HG02798 (cell line): ENCODE data around the gene AVPR2.

Source experiments
- ATAC-seq: cut with Tn5 transposase; IDR thresholded peaks from one replicate; pipeline ENCODE4 v1.9.1; 2021; ENCODE audit warnings: mild to moderate bottlenecking; ENCODE audit not compliant: unreplicated experiment, poor library complexity

The AVPR2 gene

GRCh38 chrX:153870791-153871360 is 33.6 kb upstream of the AVPR2 start:
- ATAC-seq, result no peak

- no peak for ATAC-seq
Measured at GRCh38 chrX:153871451-153871850, 33.0 kb upstream of the AVPR2 start.

DNA sequence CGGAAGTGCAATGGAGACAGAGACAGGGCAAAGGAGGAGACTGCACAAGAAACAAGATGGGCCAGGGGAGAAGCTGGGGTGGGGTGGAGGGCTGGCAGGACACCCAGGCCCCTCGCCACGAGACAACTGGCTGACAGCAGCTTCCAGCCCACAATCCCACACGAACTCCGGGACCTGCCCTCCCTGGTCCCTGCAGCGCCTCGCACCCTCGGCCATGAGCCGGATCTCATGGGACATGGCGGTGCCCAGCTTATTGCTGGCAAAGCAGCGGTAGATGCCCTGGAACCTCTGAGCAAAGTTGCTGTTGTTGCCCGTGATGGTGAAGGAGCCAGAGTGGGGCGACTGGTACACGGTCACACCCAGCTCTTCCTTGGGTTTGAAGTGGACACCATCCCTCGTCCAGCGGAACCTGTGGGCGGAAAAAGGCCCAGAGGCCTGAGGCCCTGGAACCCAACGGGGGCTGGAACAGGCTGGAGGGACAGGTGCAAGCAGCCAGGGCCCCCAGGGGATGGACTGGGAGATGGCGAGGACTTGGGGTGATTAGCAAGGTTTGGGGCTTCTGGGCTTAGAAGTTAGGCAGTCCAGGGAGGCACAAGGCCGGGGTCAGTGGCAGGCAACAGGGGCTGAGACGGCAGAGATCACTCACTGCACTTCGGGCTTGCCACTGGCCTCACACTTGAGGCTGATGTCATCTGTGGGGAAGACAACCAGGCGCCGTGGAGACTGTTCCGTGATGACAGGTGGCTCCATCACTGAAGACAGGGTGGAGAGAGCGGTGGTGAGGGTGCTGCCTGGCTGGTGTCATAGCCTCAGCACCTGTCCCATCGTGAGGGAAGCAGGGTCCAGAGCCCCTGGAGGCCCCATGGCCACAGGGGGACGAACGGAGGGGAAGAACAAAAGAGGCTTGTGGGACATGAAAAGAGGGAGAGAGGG is 32.3 kb upstream of the AVPR2 start:
- ATAC-seq, result no peak

DNA sequence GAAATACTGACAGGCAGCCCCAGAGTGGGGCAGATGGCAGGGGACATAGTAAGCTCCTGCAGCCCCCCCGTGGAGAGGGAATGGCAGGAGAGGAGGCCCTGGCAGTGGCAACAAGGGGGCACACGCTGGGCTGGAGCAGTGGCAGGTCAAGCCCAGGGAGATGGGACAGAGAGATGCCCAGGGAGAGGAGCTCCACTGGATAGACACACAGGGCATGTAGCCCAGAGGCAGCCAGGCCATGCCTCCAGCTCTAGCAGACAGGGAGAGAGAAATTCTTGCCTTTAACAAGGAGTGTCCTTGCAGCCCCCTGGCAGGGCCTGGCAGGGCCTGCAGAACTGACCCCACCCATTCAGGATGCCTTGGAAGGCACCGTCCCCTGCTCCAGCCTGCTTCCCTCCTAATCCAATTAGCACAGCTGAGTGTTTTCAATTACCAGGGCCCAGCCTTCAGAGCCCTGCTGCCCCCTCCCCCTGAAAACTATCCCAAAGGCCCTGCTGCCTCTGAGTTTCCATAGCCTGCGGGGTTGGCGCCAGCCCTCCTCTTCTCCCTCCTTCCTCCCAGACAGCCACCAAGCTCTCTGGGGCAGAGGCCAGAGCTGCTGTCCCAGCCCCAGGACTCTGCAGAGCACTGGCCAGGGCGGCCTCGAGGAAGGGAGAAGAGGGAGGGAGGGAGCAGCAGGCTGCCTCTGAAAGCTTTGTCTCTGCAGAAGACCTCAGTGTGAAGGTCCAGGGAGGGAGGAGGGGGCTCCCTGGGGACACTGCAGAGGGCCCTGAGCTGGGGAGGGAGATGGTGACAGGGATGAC is 31.0 kb upstream of the AVPR2 start:
- ATAC-seq, result no peak

DNA sequence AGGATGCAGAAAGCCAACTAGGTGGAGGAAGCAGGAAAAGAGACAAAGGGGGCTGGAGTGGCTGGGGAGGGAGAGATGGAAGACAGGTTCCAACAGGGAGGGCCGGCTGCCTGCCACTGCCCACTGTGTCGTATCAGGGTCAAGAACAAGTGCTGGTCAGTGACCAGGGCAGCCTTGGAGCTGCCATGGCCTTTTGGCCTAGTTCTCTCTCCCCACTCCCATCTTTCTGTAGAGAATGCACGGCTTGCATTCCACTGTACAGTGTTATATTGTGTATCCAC is 30.4 kb upstream of the AVPR2 start:
- ATAC-seq, result no peak

DNA sequence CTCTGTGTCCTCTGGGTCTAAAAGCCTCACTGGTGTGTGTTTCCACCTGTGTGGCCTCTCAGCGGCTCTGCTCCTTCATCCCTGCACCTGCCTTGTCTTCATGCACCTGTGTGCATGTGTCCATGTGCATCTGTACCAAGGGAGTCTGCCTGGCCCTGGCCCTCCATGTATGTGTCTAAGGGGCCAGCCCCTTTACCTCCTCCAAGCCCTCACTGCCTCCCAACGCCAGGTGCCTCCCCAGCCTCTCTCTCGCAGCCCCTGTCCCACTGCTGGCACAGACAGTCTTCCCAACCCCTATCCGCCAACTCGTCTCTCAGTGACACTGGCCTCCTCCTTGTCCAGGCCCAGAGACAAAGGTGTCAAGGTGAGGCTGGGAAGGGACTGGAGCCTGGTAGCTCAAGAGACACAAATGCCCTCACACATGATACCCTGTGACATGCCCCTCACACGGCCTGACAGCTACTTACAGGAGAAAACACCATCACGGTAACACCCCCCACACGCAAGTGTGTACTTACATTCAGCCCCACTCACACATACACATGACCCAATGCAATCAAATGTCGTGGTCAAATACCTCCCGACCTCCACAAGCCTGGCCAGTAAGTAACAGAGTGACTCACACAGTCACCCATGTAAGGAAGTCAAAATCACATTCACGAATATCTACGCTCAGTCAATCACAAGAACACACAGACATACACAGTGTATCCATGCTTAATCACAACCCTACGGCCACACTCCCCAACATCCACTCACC is 29.9 kb upstream of the AVPR2 start:
- no peak for ATAC-seq

- ATAC-seq, result no peak
Measured at GRCh38 chrX:153875391-153876111, 28.9 kb upstream of the AVPR2 start.

DNA sequence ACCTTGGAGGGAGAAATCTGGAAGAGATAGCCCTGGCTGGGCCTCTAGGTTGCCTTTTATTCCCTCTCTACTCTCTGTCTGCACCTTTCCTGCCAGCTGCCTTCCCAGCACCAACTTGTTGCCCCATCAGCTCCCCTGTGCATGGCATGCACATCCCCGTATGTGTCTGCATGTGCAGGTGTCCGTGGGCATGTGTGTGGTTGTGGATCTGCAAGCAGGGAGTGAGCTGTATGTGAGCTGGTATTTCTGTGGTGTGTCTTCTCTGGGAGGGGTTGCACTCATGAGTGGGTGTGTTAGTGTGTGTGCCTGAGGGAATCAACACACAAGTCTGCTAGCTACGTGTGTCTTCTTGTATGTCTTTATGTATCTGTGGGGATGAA is 28.4 kb upstream of the AVPR2 start:
- no peak for ATAC-seq

- no peak for ATAC-seq
Measured at GRCh38 chrX:153877571-153878261, 26.8 kb upstream of the AVPR2 start.

DNA sequence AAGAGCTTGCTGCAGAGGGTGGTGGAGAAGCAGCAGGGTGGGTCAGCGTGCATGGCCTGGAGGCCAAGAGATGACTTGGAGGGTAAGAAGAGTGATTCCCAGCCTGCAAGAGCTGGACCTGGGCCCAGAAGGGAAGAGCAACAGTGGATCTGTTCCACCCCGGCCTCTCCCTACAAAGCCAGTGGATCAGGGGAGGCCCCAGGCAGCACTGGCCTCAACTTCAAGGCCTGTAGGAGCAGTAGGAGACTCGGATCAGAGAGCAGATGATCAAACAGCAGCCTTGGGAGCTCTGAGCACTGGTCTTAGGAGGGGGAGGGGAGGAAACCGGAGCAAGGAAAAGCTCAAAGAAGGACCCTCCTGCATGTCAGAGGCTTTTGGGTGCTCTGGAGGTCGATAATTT is 26.1 kb upstream of the AVPR2 start:
- no peak for ATAC-seq

DNA sequence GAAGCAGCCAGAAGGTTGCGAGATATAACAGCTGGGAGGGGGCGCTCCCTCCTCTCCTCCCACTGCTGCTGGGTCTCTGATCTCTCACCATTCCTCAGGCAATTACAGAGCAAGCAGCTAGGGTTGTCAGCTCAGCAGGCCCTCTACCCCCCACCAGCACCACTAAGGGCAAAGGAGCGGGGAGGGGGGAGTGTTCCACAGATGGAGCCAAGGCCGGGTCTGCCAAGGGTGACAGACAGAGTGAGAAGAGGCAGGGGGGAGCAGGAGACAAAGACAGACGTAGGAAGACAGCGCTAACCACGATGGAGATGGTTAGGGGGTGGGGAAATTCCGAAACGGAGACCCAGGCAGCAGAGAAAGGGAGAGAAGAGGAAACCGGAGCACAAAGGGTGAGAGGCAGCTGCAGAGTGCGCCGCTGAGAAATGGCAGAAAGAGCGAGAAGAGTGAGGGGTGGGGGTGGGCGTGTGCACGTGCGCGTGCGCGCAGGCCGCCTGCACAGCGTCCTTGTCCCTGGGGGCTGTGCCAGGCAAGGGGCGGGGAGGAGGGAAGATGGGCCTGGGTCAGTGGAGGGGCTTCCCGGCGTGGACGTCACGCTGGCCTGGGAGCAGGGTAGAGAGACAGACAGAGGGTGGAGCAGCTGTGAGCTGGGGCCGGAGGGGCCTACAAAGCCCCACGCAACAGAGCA is 25.4 kb upstream of the AVPR2 start:
- no peak for ATAC-seq

DNA sequence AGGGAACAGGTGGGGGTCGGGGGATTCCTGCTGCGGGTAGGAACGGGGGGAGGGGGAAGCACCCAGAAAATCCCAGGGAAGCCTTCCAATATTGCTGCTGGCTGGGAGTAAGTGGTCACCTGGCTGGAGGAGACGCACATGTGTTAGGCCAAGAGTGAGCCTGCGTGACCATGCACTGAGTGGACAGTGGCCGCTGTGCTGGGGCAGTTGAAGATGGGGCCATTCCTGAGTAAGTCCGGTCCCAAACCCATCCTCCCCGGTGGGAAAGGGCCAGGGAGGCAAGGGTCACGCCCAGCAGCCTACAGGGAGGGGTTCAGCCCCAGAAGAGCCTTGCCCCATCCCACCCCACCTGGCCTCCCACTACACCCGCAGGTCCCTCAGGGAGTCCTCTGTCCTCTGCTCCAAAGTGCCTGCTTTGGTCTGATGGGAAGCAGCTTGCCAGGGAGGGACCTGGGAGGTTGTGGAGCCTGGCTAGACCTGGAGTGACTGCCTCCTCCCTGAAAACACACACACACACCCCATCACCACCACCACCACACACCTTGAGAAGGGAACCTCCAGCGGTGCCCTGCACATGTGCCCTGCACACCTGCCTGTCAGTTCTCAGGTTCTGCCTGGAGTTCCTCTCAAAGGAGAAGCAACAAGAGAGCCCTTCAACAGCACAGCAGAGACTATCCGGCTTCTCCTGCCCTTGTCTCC is 24.6 kb upstream of the AVPR2 start:
- ATAC-seq, result no peak

GRCh38 chrX:153880440-153880815 is 24.0 kb upstream of the AVPR2 start:
- ATAC-seq, result no peak

DNA sequence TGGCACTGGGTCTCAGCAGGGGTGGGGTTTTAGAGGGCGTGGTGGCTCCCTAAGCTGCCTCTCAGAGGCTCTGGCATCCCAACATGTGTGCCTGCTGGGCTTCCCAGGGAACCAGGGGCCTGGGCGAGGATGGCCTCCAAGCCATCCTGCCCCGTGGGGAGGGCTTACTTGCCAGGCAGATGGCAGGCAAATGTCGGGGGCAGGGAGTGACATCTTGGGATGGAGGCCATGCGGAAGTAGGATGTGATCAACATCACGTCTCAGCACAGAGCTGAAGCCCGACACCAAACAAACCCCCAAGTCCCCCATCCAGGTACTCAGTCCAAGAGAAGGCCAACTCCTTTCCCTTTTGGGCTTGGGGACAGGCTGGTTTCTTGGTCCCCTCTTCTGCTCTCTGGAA is 23.2 kb upstream of the AVPR2 start:
- no peak for ATAC-seq

DNA sequence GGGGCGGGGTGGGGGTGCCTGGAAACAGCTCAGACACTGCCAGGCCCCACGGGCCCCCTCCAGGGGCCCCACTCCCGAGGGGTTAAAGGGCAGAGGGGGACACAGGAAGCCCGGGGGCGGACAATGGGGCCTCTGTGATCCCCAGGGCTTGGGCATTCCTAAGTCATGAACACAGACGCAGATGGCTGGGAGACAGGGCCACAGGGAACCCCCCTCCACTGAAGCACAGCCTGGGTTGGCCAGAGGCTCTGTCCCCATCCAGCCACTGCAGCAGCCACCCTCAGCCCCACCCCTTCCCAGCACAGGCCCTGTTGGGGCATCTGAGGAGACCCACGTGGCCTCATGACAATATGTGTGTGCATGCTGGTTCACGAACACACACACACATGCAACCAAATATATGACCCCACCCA is 22.4 kb upstream of the AVPR2 start:
- ATAC-seq, result no peak

DNA sequence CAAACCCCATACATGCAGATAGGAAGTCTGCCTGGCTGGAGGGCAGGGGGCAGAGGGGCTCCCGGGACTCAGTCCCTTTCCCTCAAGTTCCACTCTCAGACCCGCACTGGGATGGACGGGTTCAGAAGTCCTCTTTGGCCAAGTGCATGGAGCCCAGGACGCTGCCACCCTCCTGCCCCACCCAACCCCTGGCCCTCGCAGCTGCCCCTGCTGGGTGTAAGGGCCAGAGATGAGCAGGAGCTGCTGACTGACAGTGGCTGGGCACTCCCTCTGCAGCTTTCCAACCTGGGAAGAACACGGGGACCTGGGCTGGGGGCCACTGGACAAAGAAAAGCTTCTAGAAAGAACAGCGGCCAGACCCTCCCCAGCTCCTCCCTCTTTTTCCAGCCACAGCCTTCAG is 21.9 kb upstream of the AVPR2 start:
- no peak for ATAC-seq

DNA sequence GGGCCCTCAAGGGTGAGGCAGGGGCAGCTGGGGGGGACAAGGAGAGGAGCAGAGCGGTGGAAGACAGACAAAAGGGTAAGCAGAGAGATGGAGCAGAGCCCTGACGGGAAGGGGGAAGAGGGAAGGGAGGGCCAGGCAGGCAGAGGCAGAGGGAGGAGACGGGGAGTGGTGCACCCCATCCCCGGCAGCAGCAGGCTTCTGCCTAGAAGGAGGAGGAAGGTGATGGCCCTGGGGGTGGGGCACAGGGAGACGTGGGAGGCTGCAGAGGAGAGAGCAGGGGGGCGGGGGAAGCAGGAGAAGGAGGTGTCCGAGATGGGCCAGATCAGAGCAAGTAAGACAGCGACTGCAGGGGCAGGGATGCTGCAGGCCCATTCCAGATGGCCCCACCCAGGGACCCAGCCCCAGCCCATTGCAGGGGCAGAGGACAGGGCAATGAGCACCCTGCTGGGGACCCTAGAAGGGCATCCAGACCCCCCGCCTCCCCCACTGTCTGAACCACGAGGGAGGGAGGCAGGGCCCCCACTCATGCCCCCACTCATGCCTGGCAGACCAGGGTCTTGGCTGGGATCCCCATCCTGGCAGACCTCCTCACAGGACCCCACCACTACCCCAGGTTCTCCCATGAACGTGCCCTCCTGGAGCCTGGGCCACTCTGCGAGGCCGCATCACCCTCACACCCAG is 21.2 kb upstream of the AVPR2 start:
- no peak for ATAC-seq

DNA sequence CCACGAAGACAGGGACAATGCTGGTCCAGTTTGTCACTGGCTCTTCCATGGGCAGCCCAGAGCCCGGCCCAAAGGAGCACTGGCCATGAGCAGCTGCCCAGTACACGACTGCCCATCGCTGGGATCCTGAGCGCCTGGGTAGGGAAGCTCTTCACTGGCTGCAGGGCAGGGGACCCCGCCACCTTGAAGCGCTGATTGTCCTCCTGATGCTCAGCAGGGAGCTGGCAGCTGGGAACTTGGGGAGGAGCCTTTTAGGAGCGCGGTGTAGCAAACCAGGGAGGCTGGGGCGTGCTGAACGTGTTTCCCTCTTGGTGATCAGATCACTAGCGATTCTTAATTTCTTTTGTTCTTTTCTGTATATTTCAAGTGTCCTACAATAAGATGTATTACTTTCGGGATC is 20.3 kb upstream of the AVPR2 start:
- no peak for ATAC-seq
